HEK293 (cell line): ENCODE results near the gene TMA7B.
A peak's percentile ranks its signal among the peaks of the same experiment; 100 is the strongest.

ENCODE experiments used
- CTCF ChIA-PET: fragments of 350-600 bp; formaldehyde crosslinking; extraction: SDS; loops from one replicate; lab custom pipeline; 2021; ENCODE audit warnings: antibody characterized with exemption; lab: Yijun Ruan, JAX
- POLR2A ChIA-PET: fragments of 300-600 bp; formaldehyde crosslinking; extraction: SDS; loops from one replicate; lab custom pipeline; 2020; ENCODE audit warnings: antibody characterized with exemption, inconsistent platforms; lab: Yijun Ruan, JAX
- H3K27ac ChIP-seq: fragments of 200-500 bp; sonication (Bioruptor generic); 2 replicates; pipeline ENCODE4 v1.5.1; 2014; ENCODE audit warnings: low read depth, low read length, control low read depth, inconsistent platforms; ENCODE audit errors: extremely low read depth
- H3K36me3 ChIP-seq, 2 experiments: fragments of 200-500 bp in 1 of 2; sonication (Bioruptor generic) in 1 of 2; 1 replicate in 1 of 2; 2 replicates in 1 of 2; pipeline ENCODE4 v1.5.1; 2014 to 2017; ENCODE audit warnings: inconsistent platforms in 2 of 2, low read length in 2 of 2; ENCODE audit not compliant: control insufficient read depth in 2 of 2, insufficient read depth in 1 of 2
- H3K4me1 ChIP-seq: fragments of 200-500 bp; sonication (Bioruptor generic); 2 replicates; pipeline ENCODE4 v1.5.1; 2014; ENCODE audit warnings: mild to moderate bottlenecking, low read length, inconsistent platforms; ENCODE audit not compliant: control insufficient read depth, insufficient read depth
- H3K4me3 ChIP-seq: 2 replicates; pipeline ENCODE4 v1.5.1; 2011; ENCODE audit warnings: low read depth, mild to moderate bottlenecking, control low read depth, low read length, moderate library complexity
- H3K9me3 ChIP-seq: fragments of 200-500 bp; sonication (Bioruptor generic); 2 replicates; pipeline ENCODE4 v1.5.1; 2014; ENCODE audit warnings: low read depth, low read length, inconsistent platforms; ENCODE audit not compliant: control insufficient read depth, insufficient read depth
- GLI2 ChIP-seq: fragments of 450-650 bp; formaldehyde crosslinking; IDR thresholded peaks from 2 replicates; pipeline ENCODE4; 2017; ENCODE audit warnings: missing biosample characterization, missing genetic modification characterization, low read depth, borderline replicate concordance
- GLIS2 ChIP-seq: fragments of 450-650 bp; formaldehyde crosslinking; IDR thresholded peaks from 2 replicates; pipeline ENCODE4 v1.5.1; 2016; ENCODE audit warnings: missing biosample characterization, missing genetic modification characterization
- KLF9 ChIP-seq: fragments of 450-650 bp; formaldehyde crosslinking; IDR thresholded peaks from 2 replicates; pipeline ENCODE4 v1.5.1; 2016; ENCODE audit warnings: missing biosample characterization, missing genetic modification characterization, low read depth
- MEIS1 ChIP-seq: sonication (generic); formaldehyde crosslinking; IDR thresholded peaks from 2 replicates; pipeline ENCODE4 v1.8.1; 2022; ENCODE audit warnings: missing genetic modification reagents, mild to moderate bottlenecking, borderline replicate concordance
- TCF7L2 ChIP-seq: IDR thresholded peaks from 2 replicates; pipeline ENCODE4 v1.6.1; 2011; ENCODE audit warnings: low read depth, mild to moderate bottlenecking, inconsistent platforms, low read length, moderate library complexity, borderline replicate concordance
- YY2 ChIP-seq: fragments of 450-650 bp; formaldehyde crosslinking; IDR thresholded peaks from 2 replicates; pipeline ENCODE4 v1.5.1; 2016; ENCODE audit warnings: missing biosample characterization, missing genetic modification characterization
- ZBTB11 ChIP-seq: fragments of 450-650 bp; formaldehyde crosslinking; conservative IDR thresholded peaks from 2 replicates; pipeline ENCODE4 v1.5.1; 2016; ENCODE audit warnings: low read depth, missing biosample characterization, missing genetic modification characterization
- ZBTB20 ChIP-seq: fragments of 450-650 bp; formaldehyde crosslinking; IDR thresholded peaks from 2 replicates; pipeline ENCODE4 v1.5.1; 2016; ENCODE audit warnings: missing biosample characterization, missing genetic modification characterization
- ZBTB7A ChIP-seq: fragments of 450-650 bp; formaldehyde crosslinking; IDR thresholded peaks from 2 replicates; pipeline ENCODE4 v1.5.1; 2016; ENCODE audit warnings: low read depth, missing biosample characterization, missing genetic modification characterization
- ZFP41 ChIP-seq: fragments of 450-650 bp; formaldehyde crosslinking; IDR thresholded peaks from 2 replicates; pipeline ENCODE4 v1.5.1; 2016; ENCODE audit warnings: missing biosample characterization, missing genetic modification characterization, borderline replicate concordance
- ZNF133 ChIP-seq: fragments of 450-650 bp; formaldehyde crosslinking; IDR thresholded peaks from 2 replicates; pipeline ENCODE4 v1.5.1; 2016; ENCODE audit warnings: missing biosample characterization, missing genetic modification characterization
- ZNF169 ChIP-seq: fragments of 450-650 bp; formaldehyde crosslinking; IDR thresholded peaks from 2 replicates; pipeline ENCODE4 v1.5.1; 2016; ENCODE audit warnings: missing biosample characterization, missing genetic modification characterization
- ZNF18 ChIP-seq: fragments of 450-650 bp; formaldehyde crosslinking; IDR thresholded peaks from 2 replicates; pipeline ENCODE4 v1.5.1; 2016; ENCODE audit warnings: missing biosample characterization, missing genetic modification characterization
- ZNF26 ChIP-seq: fragments of 450-650 bp; formaldehyde crosslinking; IDR thresholded peaks from 2 replicates; pipeline ENCODE4 v1.5.1; 2016; ENCODE audit warnings: missing biosample characterization, missing genetic modification characterization
- ZNF302 ChIP-seq: fragments of 450-650 bp; formaldehyde crosslinking; IDR thresholded peaks from 2 replicates; pipeline ENCODE4 v1.5.1; 2016; ENCODE audit warnings: missing biosample characterization, missing genetic modification characterization, low read depth
- ZNF341 ChIP-seq: fragments of 450-650 bp; formaldehyde crosslinking; IDR thresholded peaks from 2 replicates; pipeline ENCODE4; 2016; ENCODE audit warnings: low read depth, missing biosample characterization, missing genetic modification characterization
- ZNF433 ChIP-seq: fragments of 450-650 bp; formaldehyde crosslinking; IDR thresholded peaks from 2 replicates; pipeline ENCODE4 v1.5.1; 2016; ENCODE audit warnings: missing biosample characterization, missing genetic modification characterization, low read depth
- ZNF473 ChIP-seq: fragments of 450-650 bp; formaldehyde crosslinking; IDR thresholded peaks from 2 replicates; pipeline ENCODE4 v1.5.1; 2017; ENCODE audit warnings: missing biosample characterization, missing genetic modification characterization
- ZNF501 ChIP-seq: fragments of 450-650 bp; formaldehyde crosslinking; IDR thresholded peaks from 2 replicates; pipeline ENCODE4 v1.5.1; 2016; ENCODE audit warnings: missing biosample characterization, missing genetic modification characterization
- ZNF610 ChIP-seq: fragments of 450-650 bp; formaldehyde crosslinking; IDR thresholded peaks from 2 replicates; pipeline ENCODE4 v1.5.1; 2016; ENCODE audit warnings: missing biosample characterization, missing genetic modification characterization, borderline replicate concordance
- ZNF747 ChIP-seq: fragments of 450-650 bp; formaldehyde crosslinking; IDR thresholded peaks from 2 replicates; pipeline ENCODE4 v1.5.1; 2016; ENCODE audit warnings: missing biosample characterization, missing genetic modification characterization
- ZNF776 ChIP-seq: fragments of 450-650 bp; formaldehyde crosslinking; IDR thresholded peaks from 2 replicates; pipeline ENCODE4 v1.5.0; 2017; ENCODE audit warnings: missing biosample characterization, missing genetic modification characterization, borderline replicate concordance
- ZSCAN23 ChIP-seq: fragments of 450-650 bp; formaldehyde crosslinking; IDR thresholded peaks from 2 replicates; pipeline ENCODE4 v1.5.1; 2016; ENCODE audit warnings: missing biosample characterization, missing genetic modification characterization
- ZSCAN4 ChIP-seq: fragments of 450-650 bp; formaldehyde crosslinking; IDR thresholded peaks from 2 replicates; pipeline ENCODE4 v1.5.1; 2017; ENCODE audit warnings: missing biosample characterization, missing genetic modification characterization

The TMA7B gene

GRCh38 chr22:39967103-39967829 is 7.1 kb downstream of the TMA7B start:
- ChIA-PET POLR2A (no interaction called here), CTCF (interaction anchor here (0.6 kb wide), 2 partner anchors 77 to 923 kb away, joined by 3 to 4 read pairs; no protein-coding TSS in a partner anchor)
- H3K9me3 ChIP-seq, result no peaks in the 10 kb centered on the region

GRCh38 chr22:39967996-39968972 is 8.1 kb downstream of the TMA7B start:
- no peak overlapping the region for H3K4me3 ChIP-seq
- POLR2A ChIA-PET, result no interaction called here
- CTCF ChIA-PET, result interaction anchor here (0.6 kb wide), 2 partner anchors 78 to 922 kb away, joined by 3 to 4 read pairs; no protein-coding TSS in a partner anchor
- H3K4me1 ChIP-seq, result no peaks in the 10 kb centered on the region
- no peaks in the 10 kb centered on the region for H3K36me3 ChIP-seq
- TF ChIP-seq ZFP41 (tag by site-specific recombination) (no peak), ZNF501 (tag by site-specific recombination) (no peak), GLI2 (tag by site-specific recombination) (no peak), TCF7L2 (no peak), ZNF26 (tag by site-specific recombination) (no peak), ZNF776 (tag by site-specific recombination) (no peak), MEIS1 (CRISPR knock-in tag) (no peak), ZSCAN4 (peak; percentile 64)
- H3K27ac ChIP-seq, result no peak overlapping the region
- H3K9me3 ChIP-seq, result no peaks in the 10 kb centered on the region

More at GRCh38 chr22:39967103-39967829, 7.1 kb downstream of the TMA7B start:
- TF ChIP-seq KLF9 (no peak), ZNF610 (no peak), ZNF133 (tag by site-specific recombination) (no peak), GLIS2 (tag by site-specific recombination) (no peak), ZBTB7A (tag by site-specific recombination) (no peak), ZBTB20 (tag by site-specific recombination) (no peak), ZNF433 (no peak), ZNF302 (tag by site-specific recombination) (no peak), ZNF341 (no peak), ZBTB11 (tag by site-specific recombination) (no peak), ZNF169 (tag by site-specific recombination) (no peak), ZNF473 (tag by site-specific recombination) (no peak), ZNF747 (no peak), YY2 (no peak), ZSCAN23 (tag by site-specific recombination) (no peak), ZNF18 (tag by site-specific recombination) (no peak)
- H3K27ac ChIP-seq, result no peak overlapping the region
- no peak overlapping the region for H3K4me3 ChIP-seq
- H3K36me3 ChIP-seq, result no peaks in the 10 kb centered on the region
- no peaks in the 10 kb centered on the region for H3K4me1 ChIP-seq
